ENCODE measurements around the gene FRMPD3. TPM values are rescaled to one million over a fixed set of nuclear protein-coding genes. Genes with fewer than 3 reads are reported as not detected.

FRMPD3 gene
- total RNA-seq (2014; rRNA removed; shearing (Covaris generic)), result not detected in 2 replicates

DNA sequence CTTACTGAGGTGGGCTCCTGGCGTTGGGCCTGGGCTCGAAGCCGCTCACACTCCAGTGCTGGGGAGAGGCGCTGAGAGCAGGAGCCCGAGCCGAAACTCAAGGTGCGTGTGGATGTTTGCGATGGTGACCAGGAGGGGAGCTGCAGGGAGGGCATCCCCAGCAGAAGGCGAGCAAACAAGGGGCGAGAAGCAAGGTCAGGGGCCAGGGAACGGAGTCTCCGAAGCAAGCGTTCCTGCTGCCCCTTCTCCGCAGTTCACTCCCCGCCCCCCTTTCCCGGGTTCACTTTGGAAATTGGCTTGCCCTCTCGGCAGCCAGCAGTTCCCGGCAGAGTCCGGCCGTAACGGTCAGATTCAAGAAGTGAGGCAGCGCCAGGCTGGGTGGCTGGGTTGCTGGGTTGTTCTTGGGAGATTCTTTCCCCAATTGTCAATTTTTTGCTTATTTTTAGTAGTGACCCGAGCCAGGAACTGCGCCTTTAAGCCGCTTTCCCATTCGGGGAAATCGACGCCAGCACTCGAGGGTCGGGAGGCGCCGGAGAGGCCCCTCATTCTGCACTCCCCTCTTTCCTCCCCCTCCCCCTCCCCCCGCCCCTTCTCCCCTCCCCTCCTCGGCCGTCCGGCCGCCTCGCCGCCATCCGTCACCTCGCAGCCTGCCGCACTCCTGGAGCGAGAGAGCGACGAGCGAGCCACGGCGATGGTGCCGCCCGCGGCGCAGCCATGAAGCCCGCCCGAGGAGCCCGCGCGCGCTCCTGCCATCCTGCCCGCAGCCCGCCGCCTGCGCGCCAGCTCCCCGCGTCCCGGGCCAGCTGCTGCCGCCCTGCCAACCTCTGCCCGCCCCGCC lies at the start of gene FRMPD3:
Gene FRMPD3 (plus strand): TSS at position 655 of the 838 bp plus-strand sequence. CDS start 76,937 bp downstream, outside the sequence.
- peak; percentile 50 for DNase-seq (ENCODE audit: low spot score)
- in situ Hi-C loops (cut with HindIII; ENCODE audit: low sequenced_read_pairs), result no loop called here

- no peak for DNase-seq (ENCODE audit: low spot score)
- in situ Hi-C loops (cut with HindIII; ENCODE audit: low sequenced_read_pairs), result no loop called here
Observed at GRCh38 chrX:107420571-107420970, 28.9 kb upstream of the FRMPD3 start.

DNA sequence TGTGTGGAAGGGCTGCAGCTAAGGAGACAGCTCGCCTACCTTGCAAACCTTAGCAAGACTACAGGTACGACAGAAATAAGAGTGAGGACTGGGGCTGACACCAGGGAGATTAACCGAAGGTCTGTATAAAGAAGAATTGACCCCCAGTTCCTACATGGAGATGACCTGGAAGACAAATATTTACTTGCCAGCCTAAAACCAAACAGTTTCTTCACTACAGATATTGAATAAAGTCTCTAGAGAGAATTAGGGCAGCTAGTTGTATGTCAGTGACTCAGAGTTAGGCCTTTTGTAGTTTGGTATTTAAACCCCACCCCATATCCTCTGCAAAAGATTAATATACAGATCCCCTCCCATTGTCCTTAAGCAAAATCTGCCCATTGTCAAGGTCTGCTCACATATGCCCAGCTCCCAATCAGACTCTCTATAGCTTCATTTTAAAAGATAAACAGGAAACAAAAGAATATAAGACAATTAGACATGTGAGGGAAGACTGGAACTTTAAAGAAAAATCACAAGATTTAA lies 28.1 kb upstream of the FRMPD3 start:
- in situ Hi-C loops (cut with HindIII; ENCODE audit: low sequenced_read_pairs), result no loop called here
- no peak for DNase-seq (ENCODE audit: low spot score)

GRCh38 chrX:107429090-107429489 lies 20.4 kb upstream of the FRMPD3 start:
- DNase-seq (ENCODE audit: low spot score), result no peak
- in situ Hi-C loops (cut with HindIII; ENCODE audit: low sequenced_read_pairs), result no loop called here

- no peak for DNase-seq (ENCODE audit: low spot score)
- in situ Hi-C loops (cut with HindIII; ENCODE audit: low sequenced_read_pairs), result no loop called here
Observed at GRCh38 chrX:107440187-107440586, 9.3 kb upstream of the FRMPD3 start.

- DNase-seq (ENCODE audit: low spot score), result no peak
- in situ Hi-C loops (cut with HindIII; ENCODE audit: low sequenced_read_pairs), result no loop called here
Observed at GRCh38 chrX:107440692-107441091, 8.8 kb upstream of the FRMPD3 start.

- in situ Hi-C loops (cut with HindIII; ENCODE audit: low sequenced_read_pairs), result no loop called here
Observed at GRCh38 chrX:107442914-107443527, 6.4 kb upstream of the FRMPD3 start.

DNA sequence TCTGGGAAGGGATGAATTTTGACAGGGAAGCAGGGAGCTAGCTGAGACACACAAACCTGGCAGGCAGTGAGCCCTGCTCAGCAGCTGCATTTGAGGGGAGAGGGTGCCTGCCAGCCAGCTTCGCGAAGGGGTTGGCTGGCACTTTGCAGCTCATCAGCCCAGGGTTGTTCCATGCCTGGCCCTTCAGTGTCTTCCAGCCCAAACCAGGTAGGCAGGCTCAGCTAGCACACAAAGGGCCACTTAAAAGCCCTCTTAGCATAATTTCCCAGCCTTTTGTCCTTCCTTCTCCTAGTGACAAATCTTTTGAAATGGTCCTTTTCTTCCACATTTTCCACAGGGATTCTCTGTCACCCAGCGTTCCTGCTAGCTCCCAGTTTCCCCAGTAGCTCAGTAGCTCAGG lies 4.3 kb upstream of the FRMPD3 start:
- in situ Hi-C loops (cut with HindIII; ENCODE audit: low sequenced_read_pairs), result no loop called here
- no peak for DNase-seq (ENCODE audit: low spot score)

More at GRCh38 chrX:107442914-107443527, 6.4 kb upstream of the FRMPD3 start:
- DNase-seq (ENCODE audit: low spot score), result no peak

- no peak for DNase-seq (ENCODE audit: low spot score)
- in situ Hi-C loops (cut with HindIII; ENCODE audit: low sequenced_read_pairs), result no loop called here
Observed at GRCh38 chrX:107445631-107446030, 3.8 kb upstream of the FRMPD3 start.

DNA sequence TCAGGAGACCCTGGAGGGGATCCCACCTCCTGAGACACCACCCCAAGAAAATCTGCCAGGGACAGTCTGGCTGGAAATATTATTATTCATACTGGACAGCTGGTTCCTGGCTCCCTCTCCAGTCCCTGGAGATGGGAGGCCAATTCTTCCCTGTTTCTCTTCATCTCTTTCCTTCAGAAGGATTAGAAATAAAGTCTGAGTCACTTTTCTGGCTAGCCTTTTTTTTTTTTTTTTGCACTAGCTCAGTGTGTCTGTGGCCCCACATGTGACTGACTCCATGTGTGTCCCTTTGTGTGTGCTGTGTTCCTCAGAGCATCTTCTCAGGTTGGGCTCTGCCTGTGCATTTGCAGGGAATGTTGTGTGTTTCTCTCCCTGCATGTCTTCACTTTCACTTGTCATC lies 1.8 kb upstream of the FRMPD3 start:
- in situ Hi-C loops (cut with HindIII; ENCODE audit: low sequenced_read_pairs), result no loop called here
- DNase-seq (ENCODE audit: low spot score), result no peak

DNA sequence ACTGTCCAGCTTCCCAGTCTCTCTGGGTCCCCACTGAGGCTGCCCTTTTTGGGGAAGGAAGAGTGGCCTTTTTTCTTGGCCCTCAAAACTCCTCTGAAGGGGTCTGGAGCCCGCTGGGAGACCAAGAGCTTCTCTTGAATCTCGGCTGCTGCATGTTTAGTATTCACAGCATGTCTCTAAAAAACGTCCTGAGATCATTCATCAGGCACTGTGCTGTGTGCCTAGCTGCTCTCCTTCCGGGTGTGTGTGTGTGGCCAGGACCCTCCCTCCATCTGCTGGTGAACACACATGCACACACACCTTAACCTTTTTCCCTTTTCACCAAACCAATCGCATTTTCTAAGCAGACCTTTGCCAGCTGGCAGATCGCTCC lies 841 bp upstream of the FRMPD3 start:
- in situ Hi-C loops (cut with HindIII; ENCODE audit: low sequenced_read_pairs), result no loop called here
- DNase-seq (ENCODE audit: low spot score), result no peak

DNA sequence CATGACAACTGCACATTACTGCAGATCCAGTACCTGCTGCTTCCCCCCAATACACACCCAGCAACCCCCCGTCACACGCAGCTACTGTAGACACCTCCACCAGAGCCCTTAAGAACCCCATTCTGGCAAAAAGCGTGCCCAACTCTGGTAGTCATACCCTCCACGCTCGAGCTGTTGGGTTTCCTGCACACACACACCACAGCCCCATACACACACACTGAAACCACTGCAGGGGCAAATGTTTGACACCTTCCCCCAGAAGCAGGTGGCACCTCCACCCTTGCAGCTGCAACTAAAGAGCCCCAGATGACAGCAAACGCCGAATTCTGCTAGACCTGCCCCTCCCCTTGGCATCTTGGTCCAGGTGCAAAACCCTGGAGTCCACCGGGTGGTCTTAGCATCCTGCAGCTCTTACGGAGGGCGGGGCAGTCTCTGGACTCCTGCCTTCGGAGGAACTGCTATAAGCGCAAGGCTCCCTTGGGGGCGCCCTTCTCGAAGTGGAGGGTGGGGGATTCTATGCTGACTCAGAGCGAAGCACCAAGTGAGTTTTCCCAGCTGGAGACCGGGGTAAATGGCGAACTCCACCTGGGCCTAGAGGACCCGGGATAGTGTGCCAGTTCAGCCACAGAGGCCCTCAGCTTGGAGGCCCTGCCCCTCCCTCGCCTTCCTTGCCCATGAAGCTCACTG lies 1.5 kb downstream of the FRMPD3 start:
- peak; percentile 54 for DNase-seq (ENCODE audit: low spot score)
- in situ Hi-C loops (cut with HindIII; ENCODE audit: low sequenced_read_pairs), result no loop called here

DNA sequence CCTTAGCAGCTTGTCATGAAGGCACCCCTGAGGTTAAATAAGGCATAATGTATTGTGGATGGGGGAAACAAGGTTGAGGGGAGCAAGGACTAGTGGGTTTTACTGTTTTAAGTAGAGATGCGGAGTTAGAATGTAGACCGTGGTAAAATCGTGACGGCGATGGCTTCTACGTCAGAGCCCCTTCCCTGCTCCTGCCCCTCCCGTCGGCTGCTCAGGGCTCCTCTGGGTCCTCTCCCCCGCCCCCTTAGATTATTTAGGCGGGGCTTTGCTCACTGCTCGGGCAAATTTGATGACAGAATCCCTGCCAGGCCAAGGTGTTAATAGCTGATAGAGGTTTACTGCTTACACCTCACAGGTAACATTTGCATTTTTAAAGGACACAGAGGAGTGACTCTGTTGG lies 2.3 kb downstream of the FRMPD3 start:
- peak; percentile 72 for DNase-seq (ENCODE audit: low spot score)
- in situ Hi-C loops (cut with HindIII; ENCODE audit: low sequenced_read_pairs), result no loop called here

DNA sequence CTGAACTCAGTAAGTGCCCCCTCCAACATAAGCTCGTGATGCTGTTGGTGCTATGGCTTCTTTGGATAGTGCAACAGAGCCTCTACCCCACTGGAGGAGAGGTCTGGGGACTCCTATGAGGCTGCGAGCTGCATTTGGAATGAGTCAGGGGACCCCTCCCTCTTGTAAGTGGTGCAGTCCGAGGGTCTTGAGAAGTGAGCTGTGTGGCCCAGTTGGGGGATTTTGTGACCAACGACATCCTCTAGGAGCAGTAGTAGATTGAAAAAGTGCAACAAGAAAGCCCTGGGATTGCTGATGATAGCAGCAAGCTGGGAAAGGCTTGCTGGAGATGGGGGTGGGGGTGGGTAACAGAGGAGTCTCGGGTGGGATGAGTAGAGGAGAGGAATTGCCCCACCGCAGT lies 3.1 kb downstream of the FRMPD3 start:
- in situ Hi-C loops (cut with HindIII; ENCODE audit: low sequenced_read_pairs), result no loop called here
- DNase-seq (ENCODE audit: low spot score), result no peak

DNA sequence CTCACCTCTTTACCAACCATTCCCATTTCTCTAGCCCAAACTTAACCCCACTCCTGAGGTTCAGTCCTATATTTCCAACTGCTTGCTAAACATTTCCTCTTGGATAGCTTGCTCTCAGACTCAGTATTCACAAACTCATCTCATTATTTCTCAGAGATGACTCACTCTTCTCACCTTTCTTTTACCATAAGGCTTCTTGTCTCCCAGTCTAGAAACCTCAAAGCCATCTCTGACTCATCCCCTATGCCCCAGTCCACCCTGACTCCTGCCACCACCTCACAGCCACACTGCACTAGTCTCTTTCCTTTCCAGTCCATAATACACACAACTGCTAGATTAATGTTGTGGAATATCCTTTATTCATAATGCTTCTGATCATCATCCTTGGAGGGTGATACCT lies 4.8 kb downstream of the FRMPD3 start:
- in situ Hi-C loops (cut with HindIII; ENCODE audit: low sequenced_read_pairs), result no loop called here
- no peak for DNase-seq (ENCODE audit: low spot score)

GRCh38 chrX:107457289-107457688 lies 7.8 kb downstream of the FRMPD3 start:
- DNase-seq (ENCODE audit: low spot score), result no peak

DNA sequence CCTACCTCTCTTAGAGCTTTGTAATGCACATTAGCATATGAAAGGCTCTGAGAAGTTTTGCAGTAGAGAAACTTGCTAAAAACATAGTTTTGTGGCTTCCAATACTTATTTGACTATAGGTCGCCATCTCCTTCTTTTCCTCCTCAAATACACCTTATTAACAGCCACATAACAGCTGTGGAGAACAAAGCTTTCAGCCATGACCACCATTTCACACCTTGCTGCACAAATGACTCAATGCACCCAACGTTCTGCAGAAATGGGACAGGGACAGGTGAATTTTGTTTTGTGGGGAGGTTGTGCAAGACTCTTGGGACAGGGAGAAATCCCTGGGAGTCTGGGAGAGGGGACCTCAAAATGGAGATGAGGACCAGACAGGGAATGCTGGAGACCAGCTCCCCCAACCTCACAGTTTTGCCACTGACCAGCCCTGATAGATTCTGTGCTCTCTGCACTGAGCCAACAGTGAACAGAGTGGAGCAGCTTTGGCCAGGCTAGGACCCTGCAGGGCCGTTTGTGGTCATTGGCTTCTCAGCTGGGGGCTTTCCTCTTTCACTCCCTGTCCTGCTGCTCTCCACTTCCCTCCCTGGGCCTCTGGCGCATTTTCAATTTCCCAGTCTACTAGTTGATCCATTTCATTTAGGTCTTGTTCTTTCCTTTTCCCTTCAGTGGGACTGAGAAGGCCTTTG lies 16.6 kb downstream of the FRMPD3 start:
- in situ Hi-C loops (cut with HindIII; ENCODE audit: low sequenced_read_pairs), result no loop called here

More at GRCh38 chrX:107457289-107457688, 7.8 kb downstream of the FRMPD3 start:
- in situ Hi-C loops (cut with HindIII; ENCODE audit: low sequenced_read_pairs), result no loop called here

DNA sequence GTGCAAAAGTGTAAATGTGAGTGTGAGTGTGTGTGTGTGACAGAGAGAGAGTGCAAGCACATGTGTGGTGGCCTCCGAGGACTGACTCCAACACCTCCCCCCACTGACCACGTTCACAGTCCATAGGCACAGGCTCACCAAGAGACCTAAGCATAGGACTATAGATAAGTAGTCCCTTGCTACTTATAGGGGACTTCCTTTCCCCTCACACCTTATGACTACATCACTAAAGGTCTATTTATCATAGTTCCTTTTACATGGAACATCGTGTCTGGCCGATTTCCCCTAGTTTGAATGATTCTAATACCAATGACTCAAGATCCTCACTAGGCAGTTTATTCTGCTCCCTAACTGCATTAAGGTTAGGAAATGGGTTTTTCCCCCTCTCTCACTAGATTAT lies 17.8 kb downstream of the FRMPD3 start:
- no peak for DNase-seq (ENCODE audit: low spot score)
- in situ Hi-C loops (cut with HindIII; ENCODE audit: low sequenced_read_pairs), result no loop called here

More for the DNA sequence above, 16.6 kb downstream of the FRMPD3 start:
- no peak for DNase-seq (ENCODE audit: low spot score)

GRCh38 chrX:107470198-107470597 lies 20.7 kb downstream of the FRMPD3 start:
- in situ Hi-C loops (cut with HindIII; ENCODE audit: low sequenced_read_pairs), result no loop called here
- no peak for DNase-seq (ENCODE audit: low spot score)
